Measurements from ENCODE around the gene NR1H4. TPM values are rescaled to one million over a fixed set of nuclear protein-coding genes. Genes with fewer than 3 reads are reported as not detected.

Gene NR1H4
- total and polyA plus RNA-seq, 4 experiments from 2014 or later, result not detected

DNA sequence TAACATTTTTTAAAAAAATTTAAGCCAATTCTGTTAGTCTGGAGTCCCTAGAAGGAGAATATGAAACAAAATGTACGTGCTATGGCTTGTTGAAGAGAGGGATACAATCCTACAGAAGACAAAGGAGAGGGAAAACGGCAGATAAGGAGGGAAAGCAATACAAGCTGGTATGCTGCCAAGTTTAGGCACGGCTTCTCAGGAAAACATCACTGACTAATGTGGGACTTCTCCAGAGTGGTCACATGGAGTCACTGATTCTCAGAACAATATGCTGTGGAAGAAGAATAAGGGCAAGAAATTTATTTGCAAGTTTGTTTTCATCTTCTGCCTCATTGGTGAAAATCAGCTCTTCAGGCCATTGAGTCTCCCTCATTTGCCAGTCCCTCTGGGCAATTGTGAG lies 22.9 kb upstream of the NR1H4 start:
- Mint-ChIP-seq H3K9me3 (peaks cover 0 to 3% (median 0%) of the 10 kb centered on the region in 8 donors), H3K27me3 (peaks cover 14 to 18% of the 10 kb centered on the region in 2 donors), H3K4me1 (no peaks in the 10 kb centered on the region), H3K36me3 (no peaks in the 10 kb centered on the region), H3K27ac (no peak overlapping the region), H3K4me3 (no peak overlapping the region)
- Histone ChIP-seq H3K9me3 (ENCODE audit: control insufficient read depth in 1 of 2, low read length in 2 of 2) (no peaks in the 10 kb centered on the region), H3K27me3 (ENCODE audit: insufficient read depth, low read length) (no peaks in the 10 kb centered on the region), H3K4me3 (ENCODE audit: low read length in 2 of 2) (no peak overlapping the region), H3K36me3 (ENCODE audit: insufficient read depth, low read length) (no peaks in the 10 kb centered on the region), H3K27ac (ENCODE audit: low read depth, low read length) (no peak overlapping the region), H3K4me1 (ENCODE audit: insufficient read depth, low read length) (no peaks in the 10 kb centered on the region)
- ChIA-PET POLR2A (ENCODE audit: partially characterized antibody) (no interaction called here), CTCF (ENCODE audit: partially characterized antibody) (no interaction called here)
- DNase-seq, result no peak
- intact Hi-C loops (cut with micrococcal nuclease), result no loop called here

GRCh38 chr12:100453951-100454350 lies 19.7 kb upstream of the NR1H4 start:
- no peaks in the 10 kb centered on the region for H3K9me3 ChIP-seq (ENCODE audit: control insufficient read depth in 1 of 2, low read length in 2 of 2)
- no peaks in the 10 kb centered on the region for H3K27me3 ChIP-seq (ENCODE audit: insufficient read depth, low read length)
- intact Hi-C loops (cut with micrococcal nuclease), result no loop called here
- Mint-ChIP-seq H3K27ac (no peak overlapping the region), H3K27me3 (peaks cover 6 to 10% of the 10 kb centered on the region in 2 donors), H3K4me1 (no peaks in the 10 kb centered on the region), H3K9me3 (peaks cover 0 to 3% (median 0%) of the 10 kb centered on the region in 8 donors), H3K4me3 (no peak overlapping the region), H3K36me3 (no peaks in the 10 kb centered on the region)
- H3K36me3 ChIP-seq (ENCODE audit: insufficient read depth, low read length), result no peaks in the 10 kb centered on the region
- DNase-seq, result no peak
- ChIA-PET CTCF (ENCODE audit: partially characterized antibody) (no interaction called here), POLR2A (ENCODE audit: partially characterized antibody) (no interaction called here)
- H3K27ac ChIP-seq (ENCODE audit: low read depth, low read length), result no peak overlapping the region
- no peaks in the 10 kb centered on the region for H3K4me1 ChIP-seq (ENCODE audit: insufficient read depth, low read length)
- H3K4me3 ChIP-seq (ENCODE audit: low read length in 2 of 2), result no peak overlapping the region

DNA sequence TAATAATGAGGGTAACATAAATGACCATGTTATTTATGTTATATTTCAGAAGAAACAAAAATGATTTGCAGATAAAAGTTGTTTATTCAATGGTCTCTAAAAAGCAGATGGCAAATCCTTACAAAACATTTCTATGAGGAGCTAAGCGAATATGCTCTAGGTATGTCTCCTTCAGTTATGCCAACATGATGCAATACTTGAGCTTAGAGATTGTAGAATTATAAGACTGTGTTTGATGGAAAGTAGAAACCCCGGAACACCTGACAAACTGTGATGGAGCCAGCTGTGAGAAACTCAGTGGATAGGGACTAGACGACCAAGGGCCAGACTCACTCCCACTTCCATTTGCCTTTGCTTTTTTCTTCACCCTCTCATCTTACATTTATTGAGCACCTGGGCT lies 17.8 kb upstream of the NR1H4 start:
- Mint-ChIP-seq H3K4me1 (no peaks in the 10 kb centered on the region), H3K36me3 (no peaks in the 10 kb centered on the region), H3K4me3 (no peak overlapping the region), H3K27ac (no peak overlapping the region), H3K27me3 (peaks cover 0 to 5% of the 10 kb centered on the region in 2 donors), H3K9me3 (peaks cover 0 to 3% (median 0%) of the 10 kb centered on the region in 8 donors)
- intact Hi-C loops (cut with micrococcal nuclease), result no loop called here
- Histone ChIP-seq H3K9me3 (ENCODE audit: control insufficient read depth in 1 of 2, low read length in 2 of 2) (no peaks in the 10 kb centered on the region), H3K4me3 (ENCODE audit: low read length in 2 of 2) (no peak overlapping the region), H3K4me1 (ENCODE audit: insufficient read depth, low read length) (no peaks in the 10 kb centered on the region), H3K27me3 (ENCODE audit: insufficient read depth, low read length) (no peaks in the 10 kb centered on the region), H3K36me3 (ENCODE audit: insufficient read depth, low read length) (no peaks in the 10 kb centered on the region), H3K27ac (ENCODE audit: low read depth, low read length) (no peak overlapping the region)
- ChIA-PET CTCF (ENCODE audit: partially characterized antibody) (no interaction called here), POLR2A (ENCODE audit: partially characterized antibody) (no interaction called here)
- no peak for DNase-seq

- CTCF ChIA-PET (ENCODE audit: partially characterized antibody), result no interaction called here
- H3K4me1 ChIP-seq (ENCODE audit: insufficient read depth, low read length), result no peaks in the 10 kb centered on the region
- POLR2A ChIA-PET (ENCODE audit: partially characterized antibody), result no interaction called here
- no peak overlapping the region for H3K4me3 Mint-ChIP-seq
- no peaks in the 10 kb centered on the region for H3K9me3 ChIP-seq (ENCODE audit: control insufficient read depth in 1 of 2, low read length in 2 of 2)
- no peak for DNase-seq
- no peak overlapping the region for H3K4me3 ChIP-seq (ENCODE audit: low read length in 2 of 2)
- no peaks in the 10 kb centered on the region for H3K27me3 ChIP-seq (ENCODE audit: insufficient read depth, low read length)
- no peak overlapping the region for H3K27ac Mint-ChIP-seq
- H3K36me3 Mint-ChIP-seq, result no peaks in the 10 kb centered on the region
- peaks cover 0 to 3% (median 0%) of the 10 kb centered on the region in 8 donors for H3K9me3 Mint-ChIP-seq
- intact Hi-C loops (cut with micrococcal nuclease), result no loop called here
- H3K4me1 Mint-ChIP-seq, result no peaks in the 10 kb centered on the region
- H3K27me3 Mint-ChIP-seq, result peaks cover 0 to 5% of the 10 kb centered on the region in 2 donors
- H3K36me3 ChIP-seq (ENCODE audit: insufficient read depth, low read length), result no peaks in the 10 kb centered on the region
- H3K27ac ChIP-seq (ENCODE audit: low read depth, low read length), result no peak overlapping the region
Measured at GRCh38 chr12:100458191-100458590, 15.5 kb upstream of the NR1H4 start.

- Mint-ChIP-seq H3K4me1 (no peaks in the 10 kb centered on the region), H3K27me3 (peaks cover 0 to 3% of the 10 kb centered on the region in 2 donors), H3K36me3 (no peaks in the 10 kb centered on the region), H3K4me3 (no peak overlapping the region), H3K27ac (peak overlapping the region in 1 of 7 donors; percentile 77), H3K9me3 (no peaks in the 10 kb centered on the region)
- no peaks in the 10 kb centered on the region for H3K9me3 ChIP-seq (ENCODE audit: control insufficient read depth in 1 of 2, low read length in 2 of 2)
- no peak overlapping the region for H3K27ac ChIP-seq (ENCODE audit: low read depth, low read length)
- CTCF ChIA-PET (ENCODE audit: partially characterized antibody), result interaction anchor here (0.6 kb wide), 1 partner anchor 232 kb away, joined by 4 read pairs; no protein-coding TSS in a partner anchor
- no peaks in the 10 kb centered on the region for H3K4me1 ChIP-seq (ENCODE audit: insufficient read depth, low read length)
- H3K27me3 ChIP-seq (ENCODE audit: insufficient read depth, low read length), result no peaks in the 10 kb centered on the region
- H3K36me3 ChIP-seq (ENCODE audit: insufficient read depth, low read length), result no peaks in the 10 kb centered on the region
- intact Hi-C loops (cut with micrococcal nuclease), result no loop called here
- no peak for DNase-seq
- no peak overlapping the region for H3K4me3 ChIP-seq (ENCODE audit: low read length in 2 of 2)
- POLR2A ChIA-PET (ENCODE audit: partially characterized antibody), result no interaction called here
Measured at GRCh38 chr12:100460702-100461101, 13.0 kb upstream of the NR1H4 start.

DNA sequence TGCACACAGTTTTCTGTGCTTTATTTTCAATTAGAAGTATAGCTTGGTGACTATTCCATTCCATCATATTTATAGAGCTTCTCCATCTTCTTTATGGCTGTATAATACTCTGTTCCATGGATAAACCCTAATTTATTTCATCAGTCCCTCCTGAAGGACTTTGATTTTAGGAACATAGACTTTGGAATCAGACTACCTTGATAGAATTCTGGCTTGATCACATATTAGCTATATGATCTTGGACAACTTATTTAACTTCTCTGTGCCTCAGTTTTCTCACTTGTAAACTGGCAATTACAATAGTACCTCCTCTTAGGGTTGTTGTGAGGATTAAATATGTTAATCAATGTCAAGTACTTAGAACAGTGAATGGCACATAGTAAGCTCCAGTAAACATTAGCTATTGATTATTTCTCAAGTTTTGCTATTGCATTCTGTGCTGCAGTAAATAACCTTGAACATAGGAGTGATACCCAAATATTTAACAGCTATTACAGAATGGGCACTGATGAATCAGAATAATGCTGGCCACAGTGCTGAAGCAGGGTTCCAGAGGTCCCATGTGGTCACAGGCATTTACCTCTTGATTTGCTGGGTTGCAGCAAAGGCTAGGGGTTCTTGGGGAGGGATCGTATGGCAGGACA lies 12.2 kb upstream of the NR1H4 start:
- H3K9me3 ChIP-seq (ENCODE audit: control insufficient read depth in 1 of 2, low read length in 2 of 2), result no peaks in the 10 kb centered on the region
- peaks cover 0 to 1% of the 10 kb centered on the region in 2 donors for H3K27me3 Mint-ChIP-seq
- H3K4me1 Mint-ChIP-seq, result no peaks in the 10 kb centered on the region
- H3K27ac ChIP-seq (ENCODE audit: low read depth, low read length), result no peak overlapping the region
- ChIA-PET POLR2A (ENCODE audit: partially characterized antibody) (no interaction called here), CTCF (ENCODE audit: partially characterized antibody) (interaction anchor here (0.6 kb wide), 1 partner anchor 233 kb away, joined by 4 read pairs; no protein-coding TSS in a partner anchor)
- H3K4me3 ChIP-seq (ENCODE audit: low read length in 2 of 2), result no peak overlapping the region
- no peaks in the 10 kb centered on the region for H3K36me3 Mint-ChIP-seq
- H3K36me3 ChIP-seq (ENCODE audit: insufficient read depth, low read length), result no peaks in the 10 kb centered on the region
- DNase-seq, result no peak
- H3K9me3 Mint-ChIP-seq, result no peaks in the 10 kb centered on the region
- H3K4me1 ChIP-seq (ENCODE audit: insufficient read depth, low read length), result no peaks in the 10 kb centered on the region
- no peak overlapping the region for H3K4me3 Mint-ChIP-seq
- intact Hi-C loops (cut with micrococcal nuclease), result no loop called here
- H3K27me3 ChIP-seq (ENCODE audit: insufficient read depth, low read length), result no peaks in the 10 kb centered on the region
- no peak overlapping the region for H3K27ac Mint-ChIP-seq

GRCh38 chr12:100463661-100464060 lies 10.0 kb upstream of the NR1H4 start:
- H3K9me3 Mint-ChIP-seq, result no peaks in the 10 kb centered on the region
- Histone ChIP-seq H3K27ac (ENCODE audit: low read depth, low read length) (no peak overlapping the region), H3K4me3 (ENCODE audit: low read length in 2 of 2) (no peak overlapping the region), H3K4me1 (ENCODE audit: insufficient read depth, low read length) (no peaks in the 10 kb centered on the region), H3K27me3 (ENCODE audit: insufficient read depth, low read length) (no peaks in the 10 kb centered on the region), H3K9me3 (ENCODE audit: control insufficient read depth in 1 of 2, low read length in 2 of 2) (no peaks in the 10 kb centered on the region), H3K36me3 (ENCODE audit: insufficient read depth, low read length) (no peaks in the 10 kb centered on the region)
- no peak for DNase-seq
- H3K4me1 Mint-ChIP-seq, result no peaks in the 10 kb centered on the region
- ChIA-PET CTCF (ENCODE audit: partially characterized antibody) (no interaction called here), POLR2A (ENCODE audit: partially characterized antibody) (no interaction called here)
- H3K4me3 Mint-ChIP-seq, result no peak overlapping the region
- H3K27me3 Mint-ChIP-seq, result peaks cover 0 to 5% of the 10 kb centered on the region in 2 donors
- H3K36me3 Mint-ChIP-seq, result no peaks in the 10 kb centered on the region
- no peak overlapping the region for H3K27ac Mint-ChIP-seq
- intact Hi-C loops (cut with micrococcal nuclease), result no loop called here

GRCh38 chr12:100464529-100464928 lies 9.1 kb upstream of the NR1H4 start:
- no peak for DNase-seq
- H3K27ac ChIP-seq (ENCODE audit: low read depth, low read length), result no peak overlapping the region
- POLR2A ChIA-PET (ENCODE audit: partially characterized antibody), result no interaction called here
- intact Hi-C loops (cut with micrococcal nuclease), result no loop called here
- no peak overlapping the region for H3K27ac Mint-ChIP-seq
- no peak overlapping the region for H3K4me3 ChIP-seq (ENCODE audit: low read length in 2 of 2)
- no peaks in the 10 kb centered on the region for H3K9me3 Mint-ChIP-seq
- no peaks in the 10 kb centered on the region for H3K36me3 Mint-ChIP-seq
- H3K27me3 Mint-ChIP-seq, result peaks cover 0 to 5% of the 10 kb centered on the region in 2 donors
- no peaks in the 10 kb centered on the region for H3K9me3 ChIP-seq (ENCODE audit: control insufficient read depth in 1 of 2, low read length in 2 of 2)
- no peaks in the 10 kb centered on the region for H3K4me1 Mint-ChIP-seq
- H3K4me1 ChIP-seq (ENCODE audit: insufficient read depth, low read length), result no peaks in the 10 kb centered on the region
- no peak overlapping the region for H3K4me3 Mint-ChIP-seq
- no peaks in the 10 kb centered on the region for H3K36me3 ChIP-seq (ENCODE audit: insufficient read depth, low read length)
- no peaks in the 10 kb centered on the region for H3K27me3 ChIP-seq (ENCODE audit: insufficient read depth, low read length)
- CTCF ChIA-PET (ENCODE audit: partially characterized antibody), result no interaction called here

All from CD4-positive, alpha-beta memory T cell (primary cell).